ENCODE data around the gene CLCN7. TPM values are rescaled to one million over a fixed set of nuclear protein-coding genes. Genes with fewer than 3 reads are reported as not detected.

The CLCN7 gene
- total RNA-seq, 1 experiment from 2014 or later, result 70.0 TPM

DNA sequence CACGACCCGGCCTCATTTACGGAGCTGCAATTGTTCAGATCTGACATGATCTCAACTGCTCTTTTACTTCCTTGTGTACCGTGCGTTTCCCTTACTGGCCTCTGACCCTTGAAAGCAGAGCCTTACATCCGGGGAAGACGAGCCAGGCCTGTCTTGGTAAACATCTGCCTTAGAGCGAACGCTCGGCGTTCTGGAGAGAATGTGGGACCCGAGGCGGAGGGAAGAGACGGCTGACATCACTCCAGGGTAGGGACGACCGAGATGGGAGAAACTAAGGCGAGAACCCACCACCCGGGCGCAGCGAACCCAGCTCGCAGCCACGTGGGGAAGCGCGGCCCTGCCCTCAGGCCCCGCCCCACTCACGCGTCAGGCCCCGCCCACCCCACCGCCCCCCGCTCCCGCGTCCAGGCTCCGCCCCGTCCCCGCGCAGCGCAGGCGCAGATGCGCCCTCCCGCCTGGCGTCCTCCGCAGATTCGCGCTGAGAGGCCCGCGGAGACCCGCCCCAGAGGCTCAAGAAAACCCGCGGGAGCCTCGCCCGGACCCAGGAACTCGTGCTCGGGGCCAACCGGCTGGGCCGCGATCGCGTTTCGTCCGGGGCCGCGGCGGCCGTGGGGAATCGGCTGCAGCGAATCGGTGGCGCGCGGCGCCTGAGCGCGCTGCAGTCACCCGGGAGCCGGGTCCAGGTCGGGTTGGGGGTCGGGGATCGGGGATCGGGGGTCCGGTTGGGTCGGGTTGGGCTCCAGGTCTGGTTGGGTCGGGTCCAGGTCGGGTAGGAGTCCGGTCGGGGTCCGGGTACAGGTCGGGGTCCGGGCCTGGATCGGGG, 18.3 kb upstream of the CLCN7 start, which contains the start of gene TELO2:
TELO2 (plus strand) TSS at position 438 of the 823 bp plus-strand sequence. CDS start 922 bp downstream, outside the sequence.
- peaks cover 5 to 29% (median 28%) of the 10 kb centered on the region in 3 experiments; a peak in 5 of 7 replicates for H3K36me3 Mint-ChIP-seq (ENCODE audit: insufficient read depth in 1 of 3, low read depth in 3 of 3)
- TF ChIP-seq, protein P1, sequence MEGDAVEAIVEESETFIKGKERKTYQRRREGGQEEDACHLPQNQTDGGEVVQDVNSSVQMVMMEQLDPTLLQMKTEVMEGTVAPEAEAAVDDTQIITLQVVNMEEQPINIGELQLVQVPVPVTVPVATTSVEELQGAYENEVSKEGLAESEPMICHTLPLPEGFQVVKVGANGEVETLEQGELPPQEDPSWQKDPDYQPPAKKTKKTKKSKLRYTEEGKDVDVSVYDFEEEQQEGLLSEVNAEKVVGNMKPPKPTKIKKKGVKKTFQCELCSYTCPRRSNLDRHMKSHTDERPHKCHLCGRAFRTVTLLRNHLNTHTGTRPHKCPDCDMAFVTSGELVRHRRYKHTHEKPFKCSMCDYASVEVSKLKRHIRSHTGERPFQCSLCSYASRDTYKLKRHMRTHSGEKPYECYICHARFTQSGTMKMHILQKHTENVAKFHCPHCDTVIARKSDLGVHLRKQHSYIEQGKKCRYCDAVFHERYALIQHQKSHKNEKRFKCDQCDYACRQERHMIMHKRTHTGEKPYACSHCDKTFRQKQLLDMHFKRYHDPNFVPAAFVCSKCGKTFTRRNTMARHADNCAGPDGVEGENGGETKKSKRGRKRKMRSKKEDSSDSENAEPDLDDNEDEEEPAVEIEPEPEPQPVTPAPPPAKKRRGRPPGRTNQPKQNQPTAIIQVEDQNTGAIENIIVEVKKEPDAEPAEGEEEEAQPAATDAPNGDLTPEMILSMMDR (conservative IDR thresholded peaks at IDR 0.05), result no peak; the same call in 2 of the 3 replicates

More for the DNA sequence above, 18.3 kb upstream of the CLCN7 start, which contains the start of gene TELO2:
- Histone ChIP-seq H3T11ph (ENCODE audit: low read length) (no peak within 1 kb of the TSS), H4K5ac (ENCODE audit: insufficient read length, low read depth, low read length) (peak within 1 kb of the TSS; percentile 4), H3K4me1 (ENCODE audit: insufficient read depth, low read length) (no peaks in the 10 kb centered on the region; the same call in 1 of the 2 replicates), H3K4me2 (ENCODE audit: insufficient read depth, insufficient read length, low read length) (peak within 1 kb of the TSS; percentile 86), H3K9me3 (ENCODE audit: control insufficient read depth, low read depth, low read length) (no peaks in the 10 kb centered on the region), H4K91ac (ENCODE audit: insufficient read length, low read depth, low read length) (no peak within 1 kb of the TSS), H4K20me1 (ENCODE audit: control insufficient read depth, insufficient read depth, insufficient read length) (no peaks in the 10 kb centered on the region), H3K23me2 (ENCODE audit: insufficient read length, low read depth, low read length, poor library complexity, severe bottlenecking) (peaks cover 3% of the 10 kb centered on the region), H3K27me3 (ENCODE audit: insufficient read depth, low read length) (no peaks in the 10 kb centered on the region), H3K56ac (ENCODE audit: insufficient read length, low read depth, low read length) (no peak within 1 kb of the TSS), H2AK5ac (ENCODE audit: insufficient read length, low read length) (no peak within 1 kb of the TSS), H3K27ac (ENCODE audit: insufficient read length, low read depth, low read length) (no peak within 1 kb of the TSS), H2BK12ac (ENCODE audit: insufficient read length, low read depth, low read length) (no peak within 1 kb of the TSS), H3K23ac (ENCODE audit: insufficient read length, low read depth, low read length) (no peak within 1 kb of the TSS), H2BK5ac (ENCODE audit: insufficient read length, low read length) (no peak within 1 kb of the TSS), H3K18ac (ENCODE audit: insufficient read length, low read depth, low read length) (peak within 1 kb of the TSS; percentile 96), H3K79me1 (ENCODE audit: insufficient read depth, low read depth, low read length, poor library complexity, severe bottlenecking) (no peaks in the 10 kb centered on the region), H3K9ac (ENCODE audit: extremely low read depth, insufficient read length, low read length) (peak within 1 kb of the TSS; percentile 82), H3K4ac (ENCODE audit: low read depth, low read length) (no peak within 1 kb of the TSS), H4K8ac (replicated peaks; ENCODE audit: insufficient read length, low read depth, low read length) (no peak within 1 kb of the TSS), H3K14ac (ENCODE audit: insufficient read depth, low read length) (peak within 1 kb of the TSS; percentile 97), H2BK15ac (ENCODE audit: low read depth, low read length) (no peak within 1 kb of the TSS), H2AFZ (ENCODE audit: low read length) (peak within 1 kb of the TSS; percentile 86), H2BK120ac (ENCODE audit: low read depth, low read length, poor library complexity, severe bottlenecking) (no peak within 1 kb of the TSS), H2BK20ac (ENCODE audit: low read depth, low read length, poor library complexity, severe bottlenecking) (no peak within 1 kb of the TSS), H3K79me2 (ENCODE audit: insufficient read depth, low read length) (no peaks in the 10 kb centered on the region; the same call in 1 of the 2 replicates)
- peak within 1 kb of the TSS; percentile 87 to 94 for H3K4me3 Mint-ChIP-seq
- WGBS (ENCODE audit: extremely low coverage, insufficient read length, low lambda C conversion rate), result no CpG with 5 or more reads among the region's 89 CpGs
- peak; percentile 77 for DNase-seq
- H3K27ac Mint-ChIP-seq, result peak within 1 kb of the TSS; percentile 97 to 99 (median 99)
- no peaks in the 10 kb centered on the region for H3K9me3 Mint-ChIP-seq
- peaks cover 4 to 12% of the 10 kb centered on the region in 2 experiments for H3K4me1 Mint-ChIP-seq
- peaks cover 3% of the 10 kb centered on the region for H3K27me3 Mint-ChIP-seq (ENCODE audit: low read depth)
